HEK293 (cell line): Measurements from ENCODE around the gene S100A11.

Experiments
- GFI1B ChIP-seq: fragments of 450-650 bp; formaldehyde crosslinking; IDR thresholded peaks from 2 replicates; pipeline ENCODE4 v1.5.1; 2016; ENCODE audit warnings: missing biosample characterization, missing genetic modification characterization
- ZBTB20 ChIP-seq: fragments of 450-650 bp; formaldehyde crosslinking; IDR thresholded peaks from 2 replicates; pipeline ENCODE4 v1.5.1; 2016; ENCODE audit warnings: missing biosample characterization, missing genetic modification characterization
- ZFP3 ChIP-seq: fragments of 450-650 bp; formaldehyde crosslinking; IDR thresholded peaks from 2 replicates; pipeline ENCODE4 v1.5.1; 2016; ENCODE audit warnings: low read depth, missing biosample characterization, missing genetic modification characterization
- ZNF138 ChIP-seq: fragments of 450-650 bp; formaldehyde crosslinking; IDR thresholded peaks from 2 replicates; pipeline ENCODE4 v1.5.1; 2016; ENCODE audit warnings: missing biosample characterization, missing genetic modification characterization, borderline replicate concordance
- ZNF146 ChIP-seq: fragments of 450-650 bp; formaldehyde crosslinking; IDR thresholded peaks from 2 replicates; pipeline ENCODE4 v1.5.1; 2016; ENCODE audit warnings: missing biosample characterization, missing genetic modification characterization
- ZNF155 ChIP-seq: fragments of 450-650 bp; formaldehyde crosslinking; IDR thresholded peaks from 2 replicates; pipeline ENCODE4 v1.5.1; 2016; ENCODE audit warnings: missing biosample characterization, missing genetic modification characterization
- ZNF157 ChIP-seq: fragments of 450-650 bp; formaldehyde crosslinking; IDR thresholded peaks from 2 replicates; pipeline ENCODE4 v1.5.1; 2016; ENCODE audit warnings: missing biosample characterization, missing genetic modification characterization
- ZNF239 ChIP-seq: fragments of 450-650 bp; formaldehyde crosslinking; IDR thresholded peaks from 2 replicates; pipeline ENCODE4 v1.5.1; 2016; ENCODE audit warnings: missing biosample characterization, missing genetic modification characterization
- ZNF274 ChIP-seq, 2 experiments: fragments of 200-500 bp in 1 of 2; fragments of 450-650 bp in 1 of 2; sonication (Bioruptor generic) in 1 of 2; formaldehyde crosslinking in 1 of 2; IDR thresholded peaks; 2 replicates each; pipeline versions ENCODE4 v1.5.1 to v1.6.1; 2014 to 2016; ENCODE audit warnings: borderline replicate concordance in 1 of 2, inconsistent platforms in 1 of 2, low read length in 1 of 2, missing biosample characterization in 1 of 2, missing genetic modification characterization in 1 of 2
- ZNF311 ChIP-seq: fragments of 450-650 bp; formaldehyde crosslinking; IDR thresholded peaks from 2 replicates; pipeline ENCODE4 v1.5.1; 2017; ENCODE audit warnings: missing biosample characterization, missing genetic modification characterization, borderline replicate concordance
- ZNF354C ChIP-seq: fragments of 450-650 bp; formaldehyde crosslinking; IDR thresholded peaks from 2 replicates; pipeline ENCODE4 v1.5.1; 2016; ENCODE audit warnings: missing biosample characterization, missing genetic modification characterization, low read depth, borderline replicate concordance
- ZNF394 ChIP-seq: fragments of 450-650 bp; formaldehyde crosslinking; IDR thresholded peaks from 2 replicates; pipeline ENCODE4 v1.5.1; 2016; ENCODE audit warnings: missing biosample characterization, missing genetic modification characterization, mild to moderate bottlenecking, moderate library complexity, borderline replicate concordance
- ZNF398 ChIP-seq: fragments of 450-650 bp; formaldehyde crosslinking; IDR thresholded peaks from 2 replicates; pipeline ENCODE4 v1.5.1; 2017; ENCODE audit warnings: missing biosample characterization, missing genetic modification characterization
- ZNF433 ChIP-seq: fragments of 450-650 bp; formaldehyde crosslinking; IDR thresholded peaks from 2 replicates; pipeline ENCODE4 v1.5.1; 2016; ENCODE audit warnings: missing biosample characterization, missing genetic modification characterization, low read depth
- ZNF501 ChIP-seq: fragments of 450-650 bp; formaldehyde crosslinking; IDR thresholded peaks from 2 replicates; pipeline ENCODE4 v1.5.1; 2016; ENCODE audit warnings: missing biosample characterization, missing genetic modification characterization
- ZNF513 ChIP-seq: fragments of 450-650 bp; IDR thresholded peaks from 2 replicates; pipeline ENCODE4 v1.5.1; 2018; ENCODE audit warnings: missing biosample characterization, missing genetic modification characterization
- ZNF530 ChIP-seq: fragments of 450-650 bp; formaldehyde crosslinking; IDR thresholded peaks from 2 replicates; pipeline ENCODE4 v1.5.1; 2016; ENCODE audit warnings: low read depth, missing biosample characterization, missing genetic modification characterization
- ZNF560 ChIP-seq: fragments of 450-650 bp; formaldehyde crosslinking; IDR thresholded peaks from 2 replicates; pipeline ENCODE4 v1.5.1; 2017; ENCODE audit warnings: missing biosample characterization, missing genetic modification characterization, borderline replicate concordance
- ZNF658 ChIP-seq: fragments of 450-650 bp; formaldehyde crosslinking; IDR thresholded peaks from 2 replicates; pipeline ENCODE4; 2016; ENCODE audit warnings: missing biosample characterization, missing genetic modification characterization
- ZNF670 ChIP-seq: fragments of 450-650 bp; formaldehyde crosslinking; IDR thresholded peaks from 2 replicates; pipeline ENCODE4 v1.5.1; 2016; ENCODE audit warnings: missing biosample characterization, missing genetic modification characterization, low read depth
- ZNF701 ChIP-seq: fragments of 450-650 bp; formaldehyde crosslinking; IDR thresholded peaks from 2 replicates; pipeline ENCODE4 v1.5.1; 2016; ENCODE audit warnings: missing biosample characterization, missing genetic modification characterization
- ZNF768 ChIP-seq: fragments of 450-650 bp; formaldehyde crosslinking; IDR thresholded peaks from 2 replicates; pipeline ENCODE4 v1.5.1; 2018; ENCODE audit warnings: missing biosample characterization, mild to moderate bottlenecking, missing genetic modification characterization
- ZNF776 ChIP-seq: fragments of 450-650 bp; formaldehyde crosslinking; IDR thresholded peaks from 2 replicates; pipeline ENCODE4 v1.5.0; 2017; ENCODE audit warnings: missing biosample characterization, missing genetic modification characterization, borderline replicate concordance
- ZSCAN18 ChIP-seq: fragments of 450-650 bp; formaldehyde crosslinking; IDR thresholded peaks from 2 replicates; pipeline ENCODE4 v1.5.1; 2016; ENCODE audit warnings: missing biosample characterization, missing genetic modification characterization
- TF ChIP-seq, protein P1 (sequence below): fragments of 450-650 bp; formaldehyde crosslinking; IDR thresholded peaks from 2 replicates; pipeline ENCODE4 v1.5.1; 2016; ENCODE audit warnings: missing biosample characterization, missing genetic modification characterization
- TF ChIP-seq, protein P2 (sequence below): fragments of 450-650 bp; formaldehyde crosslinking; IDR thresholded peaks from 2 replicates; pipeline ENCODE4 v1.5.1; 2016; ENCODE audit warnings: missing biosample characterization, missing genetic modification characterization
- TF ChIP-seq, protein P3 (sequence below): fragments of 450-650 bp; formaldehyde crosslinking; IDR thresholded peaks from 2 replicates; pipeline ENCODE4 v1.5.1; 2016; ENCODE audit warnings: missing biosample characterization, missing genetic modification characterization

S100A11 gene

GRCh38 chr1:152047730-152048415 is 11.1 kb upstream of the S100A11 start (continued):
- TF ChIP-seq ZNF701 (tag by site-specific recombination) (no peak), GFI1B (tag by site-specific recombination) (no peak), ZNF776 (tag by site-specific recombination) (no peak), ZNF146 (tag by site-specific recombination) (no peak), ZNF239 (no peak), ZSCAN18 (no peak), ZNF658 (tag by site-specific recombination) (no peak), ZNF138 (tag by site-specific recombination) (no peak), ZNF394 (tag by site-specific recombination) (peak; percentile 62; the same call in 1 of the 2 replicates), ZNF311 (tag by site-specific recombination) (no peak), ZNF530 (tag by site-specific recombination) (no peak), ZNF354C (tag by site-specific recombination) (no peak), ZFP3 (no peak), ZBTB20 (tag by site-specific recombination) (peak; percentile 87; the same call in 1 of the 2 replicates), ZNF274 (IDR thresholded peaks at IDR 0.05; ENCODE audit: low read length) (no peak), ZNF274 (tag by site-specific recombination; IDR thresholded peaks at IDR 0.05; ENCODE audit: borderline replicate concordance) (no peak), ZNF670 (no peak), ZNF560 (tag by site-specific recombination) (no peak), ZNF433 (tag by site-specific recombination) (no peak), ZNF155 (tag by site-specific recombination) (no peak), ZNF768 (tag by site-specific recombination) (no peak), ZNF501 (no peak; the same call in 1 of the 2 replicates), ZNF157 (no peak), ZNF513 (tag by site-specific recombination) (no peak), ZNF398 (tag by site-specific recombination) (peak; percentile 13; the same call in 1 of the 2 replicates)
- TF ChIP-seq, protein P1, sequence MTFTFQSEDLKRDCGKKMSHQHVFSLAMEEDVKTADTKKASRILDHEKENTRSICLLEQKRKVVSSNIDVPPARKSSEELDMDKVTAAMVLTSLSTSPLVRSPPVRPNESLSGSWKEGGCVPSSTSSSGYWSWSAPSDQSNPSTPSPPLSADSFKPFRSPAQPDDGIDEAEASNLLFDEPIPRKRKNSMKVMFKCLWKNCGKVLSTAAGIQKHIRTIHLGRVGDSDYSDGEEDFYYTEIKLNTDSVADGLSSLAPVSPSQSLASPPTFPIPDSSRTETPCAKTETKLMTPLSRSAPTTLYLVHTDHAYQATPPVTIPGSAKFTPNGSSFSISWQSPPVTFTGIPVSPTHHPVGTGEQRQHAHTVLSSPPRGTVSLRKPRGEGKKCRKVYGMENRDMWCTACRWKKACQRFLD (tag by site-specific recombination) = no peak
- TF ChIP-seq, protein P2, sequence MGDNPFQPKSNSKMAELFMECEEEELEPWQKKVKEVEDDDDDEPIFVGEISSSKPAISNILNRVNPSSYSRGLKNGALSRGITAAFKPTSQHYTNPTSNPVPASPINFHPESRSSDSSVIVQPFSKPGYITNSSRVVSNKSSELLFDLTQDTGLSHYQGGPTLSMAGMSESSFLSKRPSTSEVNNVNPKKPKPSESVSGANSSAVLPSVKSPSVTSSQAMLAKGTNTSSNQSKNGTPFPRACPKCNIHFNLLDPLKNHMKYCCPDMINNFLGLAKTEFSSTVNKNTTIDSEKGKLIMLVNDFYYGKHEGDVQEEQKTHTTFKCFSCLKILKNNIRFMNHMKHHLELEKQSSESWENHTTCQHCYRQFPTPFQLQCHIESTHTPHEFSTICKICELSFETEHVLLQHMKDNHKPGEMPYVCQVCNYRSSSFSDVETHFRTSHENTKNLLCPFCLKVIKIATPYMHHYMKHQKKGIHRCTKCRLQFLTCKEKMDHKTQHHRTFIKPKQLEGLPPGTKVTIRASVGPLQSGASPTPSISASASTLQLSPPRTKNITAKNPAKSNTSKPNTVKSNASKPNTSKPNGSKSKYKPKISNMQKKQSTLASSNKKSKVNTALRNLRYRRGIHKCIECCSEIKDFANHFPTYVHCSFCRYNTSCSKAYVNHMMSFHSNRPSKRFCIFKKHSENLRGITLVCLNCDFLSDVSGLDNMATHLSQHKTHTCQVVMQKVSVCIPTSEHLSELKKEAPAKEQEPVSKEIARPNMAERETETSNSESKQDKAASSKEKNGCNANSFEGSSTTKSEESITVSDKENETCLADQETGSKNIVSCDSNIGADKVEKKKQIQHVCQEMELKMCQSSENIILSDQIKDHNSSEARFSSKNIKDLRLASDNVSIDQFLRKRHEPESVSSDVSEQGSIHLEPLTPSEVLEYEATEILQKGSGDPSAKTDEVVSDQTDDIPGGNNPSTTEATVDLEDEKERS (tag by site-specific recombination) = no peak
- TF ChIP-seq, protein P3, sequence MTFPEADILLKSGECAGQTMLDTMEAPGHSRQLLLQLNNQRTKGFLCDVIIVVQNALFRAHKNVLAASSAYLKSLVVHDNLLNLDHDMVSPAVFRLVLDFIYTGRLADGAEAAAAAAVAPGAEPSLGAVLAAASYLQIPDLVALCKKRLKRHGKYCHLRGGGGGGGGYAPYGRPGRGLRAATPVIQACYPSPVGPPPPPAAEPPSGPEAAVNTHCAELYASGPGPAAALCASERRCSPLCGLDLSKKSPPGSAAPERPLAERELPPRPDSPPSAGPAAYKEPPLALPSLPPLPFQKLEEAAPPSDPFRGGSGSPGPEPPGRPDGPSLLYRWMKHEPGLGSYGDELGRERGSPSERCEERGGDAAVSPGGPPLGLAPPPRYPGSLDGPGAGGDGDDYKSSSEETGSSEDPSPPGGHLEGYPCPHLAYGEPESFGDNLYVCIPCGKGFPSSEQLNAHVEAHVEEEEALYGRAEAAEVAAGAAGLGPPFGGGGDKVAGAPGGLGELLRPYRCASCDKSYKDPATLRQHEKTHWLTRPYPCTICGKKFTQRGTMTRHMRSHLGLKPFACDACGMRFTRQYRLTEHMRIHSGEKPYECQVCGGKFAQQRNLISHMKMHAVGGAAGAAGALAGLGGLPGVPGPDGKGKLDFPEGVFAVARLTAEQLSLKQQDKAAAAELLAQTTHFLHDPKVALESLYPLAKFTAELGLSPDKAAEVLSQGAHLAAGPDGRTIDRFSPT (tag by site-specific recombination) = no peak
